Left colon (tissue), 2 donors: ENCODE measurements around the gene BACH2. TPM values are rescaled to one million over a fixed set of nuclear protein-coding genes. Genes with fewer than 3 reads are reported as not detected.

Source experiments
- ATAC-seq: fragments of 200-7000 bp; cut with Tn5 transposase; one replicate; pipeline ENCODE4 v1.9.1; 2020; ENCODE audit warnings: mild to moderate bottlenecking, moderate library complexity
- DNase-seq, 2 donors: peaks; one replicate each; pipeline ENCODE4 v3.0.0-alpha.2; 2020
- intact Hi-C, 2 donors: fragments of 100-400 bp; cut with DNase I in 1 of 2; cut with micrococcal nuclease in 1 of 2; formaldehyde crosslinking; loops; one replicate each; pipeline versions ENCODE4 v1.11.2 to v1.14.0; 2022; cut with DNase I, micrococcal nuclease
- total RNA-seq, 2 donors: library from RNA; stranded (reverse); fragmentation: NEBNext Ultra II Directional; extraction: Animal tissue kit (Norgen Biotek cat#: 25700); gene quantifications; one replicate each; pipeline ENCODE4 v1.2.1, GENCODE V29; 2021
- donor health status: DM: no; HTN: no; CAD: no.
- donor health status: DM: yes; HTN: yes; CAD: no.

Gene BACH2
- total RNA-seq, 2 donors from 2014 or later, result 0.67 to 1.3 TPM

GRCh38 chr6:90304308-90304707 lies 7.7 kb upstream of the BACH2 start:
- ATAC-seq (no peak), DNase-seq (no peak)
- intact Hi-C loops, result no loop called here

GRCh38 chr6:90303039-90303438 lies 6.4 kb upstream of the BACH2 start:
- no peak for ATAC-seq
- DNase-seq, result no peak
- intact Hi-C loops, result no loop called here

GRCh38 chr6:90302320-90302719 lies 5.7 kb upstream of the BACH2 start:
- intact Hi-C loops, result no loop called here
- ATAC-seq (no peak), DNase-seq (no peak)

- ATAC-seq (no peak), DNase-seq (no peak)
- intact Hi-C loops, result no loop called here
Measured at GRCh38 chr6:90301816-90302215, 5.2 kb upstream of the BACH2 start.

DNA sequence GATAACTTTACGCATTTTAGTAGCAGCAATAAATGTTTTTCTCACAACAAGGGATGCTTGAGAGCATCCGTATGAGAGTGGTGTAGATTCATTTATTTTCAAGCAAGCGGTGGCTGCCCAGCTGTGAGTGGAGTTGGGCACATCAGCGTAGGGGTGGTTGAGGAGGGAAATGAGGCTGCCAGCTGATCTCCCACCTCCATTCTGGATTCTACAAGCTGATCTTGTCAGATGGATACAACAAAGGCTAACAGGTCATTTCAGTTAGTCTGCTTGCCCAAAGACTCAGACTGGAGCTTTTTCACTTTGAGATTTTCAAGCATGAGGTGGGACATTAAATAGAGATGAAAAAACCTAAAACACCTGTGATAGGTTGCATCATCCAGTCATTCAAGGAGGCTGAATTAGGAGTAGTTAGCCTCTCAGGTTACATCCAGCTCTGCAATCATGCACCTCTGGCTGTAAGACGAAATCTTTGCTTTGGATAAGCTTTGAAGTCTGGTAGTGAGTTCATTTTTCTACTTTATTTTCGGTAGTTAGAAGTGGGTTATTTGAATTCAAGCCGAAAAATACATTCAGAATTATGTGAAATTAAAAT lies 1.9 kb upstream of the BACH2 start:
- intact Hi-C loops, result no loop called here
- ATAC-seq (no peak), DNase-seq (no peak)

GRCh38 chr6:90297867-90298381 lies 1.3 kb upstream of the BACH2 start:
- no peak for DNase-seq
- ATAC-seq, result no peak
- intact Hi-C loops, result no loop called here

DNA sequence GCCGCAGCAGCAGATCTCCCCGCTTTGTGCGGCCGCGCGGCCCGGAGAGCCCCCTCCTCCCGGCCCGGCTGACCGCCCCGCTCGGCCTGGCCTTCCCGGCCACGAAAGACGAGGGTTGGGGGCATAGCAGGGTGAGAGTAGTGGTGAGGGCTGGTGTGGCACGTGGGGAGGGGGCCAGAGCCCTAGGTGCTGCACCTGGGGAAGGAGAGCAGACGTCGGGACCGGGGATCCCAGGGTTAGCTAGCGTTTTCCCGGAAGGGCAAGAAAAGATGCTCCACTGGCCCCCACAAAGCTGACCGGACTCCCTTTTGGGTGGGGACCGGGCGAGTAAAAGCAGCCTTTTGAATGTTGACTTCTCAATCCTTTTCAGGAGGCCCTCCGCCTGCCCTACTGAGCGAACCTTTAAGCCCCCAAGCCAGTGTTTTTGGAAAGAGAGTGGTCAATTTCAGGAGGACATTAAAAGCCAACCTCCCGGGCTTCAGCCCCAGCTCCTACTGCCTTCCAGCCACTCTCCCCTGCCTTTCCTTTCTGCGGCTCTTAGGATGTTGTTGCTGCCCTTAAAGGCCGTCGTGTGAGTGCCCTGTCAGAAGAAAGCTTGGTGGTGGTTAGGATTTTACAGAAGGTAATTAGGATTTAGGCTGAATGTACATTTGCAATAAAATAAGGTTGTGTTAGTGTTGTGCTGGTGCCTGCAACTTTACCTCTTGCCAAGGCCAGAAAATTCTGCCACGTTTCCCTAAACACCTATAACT lies 648 bp upstream of the BACH2 start:
- ATAC-seq, result no peak
- intact Hi-C loops, result no loop called here
- no peak for DNase-seq

GRCh38 chr6:90295854-90296340 lies 746 bp downstream of the BACH2 start:
- intact Hi-C loops, result no loop called here
- DNase-seq, result peak; percentile 46 to 63
- peak; percentile 59 for ATAC-seq

DNA sequence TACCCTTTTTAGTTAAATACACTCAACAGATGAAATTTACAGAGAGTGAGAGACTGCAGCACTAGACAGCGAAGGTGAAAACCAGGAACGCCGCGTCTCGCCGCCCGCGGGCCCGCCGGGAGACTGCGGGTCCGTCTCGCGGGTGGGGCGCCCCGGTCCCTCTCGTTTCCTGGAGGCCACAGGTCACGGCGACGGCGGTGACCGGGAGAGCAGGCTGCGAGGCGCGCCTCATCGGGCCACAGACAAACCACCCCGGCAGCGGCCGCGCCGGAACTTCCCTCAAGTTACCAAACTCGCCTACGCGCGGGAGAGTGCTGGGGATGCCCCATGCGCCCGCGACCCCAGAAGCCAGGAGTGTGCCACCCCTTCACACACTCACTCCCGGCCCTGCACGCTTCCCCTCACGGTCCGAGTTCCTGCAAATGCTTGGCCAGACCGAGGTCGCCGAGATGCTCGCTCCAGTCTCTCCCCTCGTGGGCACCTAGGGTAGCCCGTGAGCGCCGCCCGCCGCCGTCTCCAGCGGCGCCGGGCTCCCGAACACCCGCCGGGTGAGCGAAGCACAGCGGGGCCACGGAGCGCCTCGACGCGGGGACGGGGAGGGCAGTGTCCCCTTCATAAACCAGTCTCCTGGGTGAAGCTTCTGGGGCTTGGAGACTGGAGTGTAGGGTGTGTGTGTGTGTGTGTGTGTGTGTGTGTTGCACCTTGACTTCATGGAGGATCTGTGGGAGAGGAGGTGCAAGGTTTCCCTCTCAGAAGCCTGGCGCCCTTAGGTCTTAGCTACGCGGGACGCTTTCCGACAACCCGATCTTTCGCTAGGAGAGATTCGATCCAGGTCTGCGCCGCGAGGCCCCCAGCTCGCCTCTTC lies 1.4 kb downstream of the BACH2 start:
- intact Hi-C loops, result no loop called here
- peak in 1 of 2 donors; percentile 51 for DNase-seq
- ATAC-seq, result peak; percentile 30

- intact Hi-C loops, result no loop called here
- DNase-seq, result peak in 1 of 2 donors; percentile 19
- ATAC-seq, result no peak
Measured at GRCh38 chr6:90294614-90294988, 2.0 kb downstream of the BACH2 start.

GRCh38 chr6:90294008-90294511 lies 2.6 kb downstream of the BACH2 start:
- intact Hi-C loops, result no loop called here
- DNase-seq (no peak), ATAC-seq (no peak)

- DNase-seq (no peak), ATAC-seq (no peak)
- intact Hi-C loops, result no loop called here
Measured at GRCh38 chr6:90293319-90293953, 3.2 kb downstream of the BACH2 start.

DNA sequence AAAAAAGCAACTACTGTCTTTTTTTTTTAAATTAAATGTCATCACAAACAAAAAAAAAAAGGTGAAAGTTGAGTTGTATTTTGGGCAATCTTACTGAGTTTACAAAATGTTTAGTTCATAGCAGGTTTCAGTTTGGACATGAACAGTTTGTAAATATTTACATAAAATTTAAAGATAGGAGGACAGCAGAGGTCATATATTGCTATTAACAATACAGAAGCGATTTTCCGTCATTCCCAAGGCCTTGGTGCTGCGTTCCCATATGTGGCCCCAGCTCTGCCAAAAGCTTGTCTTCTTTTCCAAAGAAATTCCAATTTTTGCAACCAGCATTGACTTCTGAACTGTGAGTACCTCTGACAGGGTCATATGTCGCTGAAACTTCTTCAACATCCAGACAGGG lies 5.1 kb downstream of the BACH2 start:
- no peak for ATAC-seq
- DNase-seq, result no peak
- intact Hi-C loops, result no loop called here

GRCh38 chr6:90290811-90291420 lies 5.7 kb downstream of the BACH2 start:
- DNase-seq (no peak), ATAC-seq (no peak)
- intact Hi-C loops, result no loop called here

DNA sequence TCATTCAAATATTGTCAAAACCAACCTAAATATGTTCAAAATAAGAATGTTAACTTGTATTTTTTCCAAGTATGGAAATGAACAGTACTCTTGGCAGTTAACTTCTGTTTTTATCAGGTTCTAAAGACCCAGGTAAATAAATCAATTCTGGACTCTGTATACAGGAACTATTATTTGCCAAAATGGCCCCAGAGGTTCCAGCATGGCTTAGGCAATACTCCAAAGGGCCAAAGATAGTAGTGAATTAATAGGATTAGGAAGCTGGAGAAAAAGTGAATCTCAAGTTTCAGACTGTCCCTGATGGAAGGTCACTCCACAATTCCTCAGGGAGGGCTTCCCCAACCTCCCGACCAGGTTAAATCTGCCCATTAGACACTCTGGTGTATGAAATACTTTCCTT lies 6.7 kb downstream of the BACH2 start:
- ATAC-seq (no peak), DNase-seq (no peak)
- intact Hi-C loops, result no loop called here

- no peak for DNase-seq
- intact Hi-C loops, result no loop called here
- no peak for ATAC-seq
Measured at GRCh38 chr6:90288404-90288803, 8.2 kb downstream of the BACH2 start.

DNA sequence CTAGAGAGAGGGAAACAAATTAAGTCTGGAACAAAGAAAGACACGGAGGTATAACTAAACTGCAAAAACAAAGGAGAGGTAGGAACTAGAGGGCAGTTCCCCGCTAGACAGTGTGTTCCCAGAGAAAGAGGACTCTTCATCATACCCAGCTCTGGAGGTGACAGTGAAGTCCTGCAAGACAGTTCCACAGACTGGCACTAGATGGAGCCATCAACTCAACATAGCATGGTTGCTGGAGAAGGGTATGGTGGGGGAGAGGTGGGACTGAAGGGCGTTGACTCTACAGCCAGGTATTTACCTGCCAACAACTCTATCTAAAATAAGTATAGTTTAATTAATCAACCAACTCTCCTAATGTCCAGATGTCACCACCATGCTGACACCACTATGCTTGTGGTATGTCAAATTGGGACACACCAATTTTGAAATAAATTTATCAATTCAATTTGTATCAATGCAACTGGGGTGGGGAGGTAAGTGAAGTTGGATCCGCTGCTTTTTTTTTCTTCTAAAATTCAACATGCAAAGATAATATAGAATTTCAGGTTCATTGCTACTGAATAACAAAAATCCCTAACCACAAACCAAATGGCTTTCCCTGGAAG lies 9.7 kb downstream of the BACH2 start:
- intact Hi-C loops, result no loop called here
- ATAC-seq (peak; percentile 67), DNase-seq (peak in 1 of 2 donors; percentile 34)
